GM12878 (cell line): ENCODE data around the gene CYP46A1. TPM values are rescaled to one million over a fixed set of nuclear protein-coding genes. Genes with fewer than 3 reads are reported as not detected.

Experiments used
- ATAC-seq: fragments of 200-7000 bp; cut with Tn5 transposase; 3 replicates; pipeline ENCODE4 v1.9.1; 2020; ENCODE audit warnings: mild to moderate bottlenecking, moderate library complexity
- BruUV-seq: library from RNA; stranded (reverse); fragments of 400-500 nt; replicated peaks from 2 replicates; lab custom pipeline; 2021; lab: Mats Ljungman, UMichigan
- CTCF ChIA-PET: fragments of 300-600 bp; sonication (Branson Sonifier 250); formaldehyde crosslinking; extraction: SDS; loops from one replicate; lab custom pipeline; 2021; ENCODE audit warnings: inconsistent platforms; lab: Yijun Ruan, JAX
- POLR2A ChIA-PET: fragments of 350-600 bp; formaldehyde crosslinking; extraction: SDS; loops from one replicate; lab custom pipeline; 2021; ENCODE audit warnings: inconsistent platforms; lab: Charles Lee
- RAD21 ChIA-PET: fragments of 300-600 bp; sonication (Branson Sonifier 250); formaldehyde crosslinking; loops from one replicate; lab custom pipeline; 2023; ENCODE audit warnings: antibody characterized with exemption; ENCODE audit not compliant: unreplicated experiment; lab: Charles Lee
- SMC1A ChIA-PET: fragments of 300-600 bp; sonication (Branson Sonifier 250); formaldehyde crosslinking; loops from one replicate; lab custom pipeline; 2023; ENCODE audit not compliant: unreplicated experiment, uncharacterized antibody; lab: Charles Lee
- DNase-seq: peaks from one replicate; pipeline ENCODE4 v3.0.0-alpha.2; 2011; ENCODE audit warnings: low read depth, low spot score
- FAIRE-seq: peaks from 3 replicates; lab custom pipeline; 2011; peaks lifted over from hg19 to GRCh38; lab: Jason Lieb, UNC
- H2AFZ ChIP-seq: 2 replicates; pipeline ENCODE4 v1.6.0; 2011; ENCODE audit warnings: low read depth, low read length, control low read depth; ENCODE audit not compliant: control insufficient read depth
- H3K27ac ChIP-seq: 2 replicates; pipeline ENCODE4 v1.5.1; 2011; ENCODE audit warnings: control low read depth; ENCODE audit not compliant: control insufficient read depth, insufficient read depth
- H3K27me3 ChIP-seq, 2 experiments: replicated peaks in 1 of 2; 2 replicates each; pipeline versions ENCODE4 v1.6.0 to v1.6.1; 2011; ENCODE audit warnings: low read length in 1 of 2; ENCODE audit not compliant: control insufficient read depth in 2 of 2, insufficient read depth in 2 of 2
- H3K36me3 ChIP-seq, 2 experiments: 2 replicates each; pipeline ENCODE4 v1.5.1; 2011; ENCODE audit warnings: low read length in 1 of 2; ENCODE audit not compliant: control insufficient read depth in 2 of 2, insufficient read depth in 2 of 2
- H3K4me1 ChIP-seq: 2 replicates; pipeline ENCODE4 v1.6.1; 2011; ENCODE audit warnings: mild to moderate bottlenecking, low read length, moderate library complexity, mixed read lengths; ENCODE audit not compliant: control insufficient read depth, insufficient read depth
- H3K4me2 ChIP-seq: 2 replicates; pipeline ENCODE4 v1.6.0; 2011; ENCODE audit warnings: control low read depth; ENCODE audit not compliant: control insufficient read depth, insufficient read depth
- H3K4me3 ChIP-seq: fragments of 200-600 bp; sonication (generic); 2 replicates; pipeline ENCODE4 v1.5.1; 2016
- H3K79me2 ChIP-seq: 2 replicates; pipeline ENCODE4 v1.6.0; 2011; ENCODE audit warnings: low read length; ENCODE audit not compliant: control insufficient read depth, insufficient read depth
- H3K9ac ChIP-seq: 2 replicates; pipeline ENCODE4 v1.8.0; 2011; ENCODE audit warnings: low read length, control low read depth, mixed read lengths; ENCODE audit not compliant: control insufficient read depth, insufficient read depth
- H3K9me3 ChIP-seq: replicated peaks from 3 replicates; pipeline ENCODE4 v1.5.1; 2011; ENCODE audit warnings: mild to moderate bottlenecking, low read length; ENCODE audit not compliant: control insufficient read depth, insufficient read depth
- H4K20me1 ChIP-seq: 2 replicates; pipeline ENCODE4 v1.6.0; 2011; ENCODE audit not compliant: control insufficient read depth, insufficient read depth
- BACH1 ChIP-seq: fragments of 450-650 bp; IDR thresholded peaks from 2 replicates; pipeline ENCODE4 v1.6.1; 2017; ENCODE audit warnings: mild to moderate bottlenecking, borderline replicate concordance
- BHLHE40 ChIP-seq, 2 experiments: fragments of 450-650 bp in 1 of 2; IDR thresholded peaks; 2 replicates each; pipeline ENCODE4 v1.6.1; 2011 to 2017; ENCODE audit warnings: low read depth in 2 of 2, borderline replicate concordance in 1 of 2, improper control_type of control experiment in 1 of 2, low read length in 1 of 2, mild to moderate bottlenecking in 1 of 2
- NR2F1 ChIP-seq: fragments of 450-650 bp; conservative IDR thresholded peaks from 2 replicates; pipeline ENCODE4 v1.6.1; 2017; ENCODE audit warnings: mild to moderate bottlenecking
- POU2F2 ChIP-seq: IDR thresholded peaks from 3 replicates; pipeline ENCODE4 v1.6.1; 2011; ENCODE audit warnings: low read depth, mild to moderate bottlenecking, low read length, borderline replicate concordance
- SREBF2 ChIP-seq: IDR thresholded peaks from 2 replicates; pipeline ENCODE4 v1.6.1; 2012; ENCODE audit warnings: mild to moderate bottlenecking, low read length
- ZSCAN29 ChIP-seq: fragments of 450-650 bp; IDR thresholded peaks from 2 replicates; pipeline ENCODE4 v1.6.1; 2017; ENCODE audit warnings: mild to moderate bottlenecking, moderate library complexity
- WGBS: methylation state at CpG from one replicate; pipeline ENCODE4 v1.1.6; 2016; ENCODE audit warnings: low lambda C conversion rate; ENCODE audit not compliant: insufficient replicate concordance, insufficient coverage; ENCODE audit errors: missing lambda C conversion rate; 5-methylcytosine and 5-hydroxymethylcytosine counted together
- in situ Hi-C: fragments of 300-500 bp; cut with MboI; formaldehyde crosslinking; loops from 9 replicates; pipeline ENCODE4 v1.14.3; 2018; ENCODE audit warnings: mixed read lengths
- intact Hi-C: fragments of 100-400 bp; cut with micrococcal nuclease; formaldehyde crosslinking; loops from one replicate; pipeline ENCODE4 v1.14.2; 2022; ENCODE audit not compliant: unreplicated experiment
- polyA plus RNA-seq, 11 experiments: library from polyadenylated mRNA; depleted of rRNA in 4 of 11; unstranded in 6 of 11; stranded (reverse) in 5 of 11; fragments of >200 nt; fragmentation: Nextera tagmentation in 4 of 11; fragmentation: Illumina TruSeq in 1 of 11; extraction: Ambion mirVana in 4 of 11; extraction: Trizol in 1 of 11; gene quantifications; 1 replicate in 1 of 11; 2 replicates in 10 of 11; pipeline versions ENCODE4 v1.2.1 to v1.2.3, GENCODE V29; 2011 to 2016; ENCODE audit warnings: inconsistent platforms in 2 of 11, missing spikeins in 2 of 11, low read depth in 1 of 11
- total RNA-seq, 4 experiments: library from RNA; depleted of rRNA in 3 of 4; stranded (reverse); fragments of >200 nt in 3 of 4; fragmentation: Illumina TruSeq in 1 of 4; extraction: Trizol in 1 of 4; gene quantifications; 2 replicates each; pipeline versions ENCODE4 v1.2.1 to v1.2.3, GENCODE V29; 2013 to 2021
- TF ChIP-seq, protein P1 (sequence below): IDR thresholded peaks from 2 replicates; pipeline ENCODE4 v1.6.1; 2012; ENCODE audit warnings: low read depth, low read length, improper control_type of control experiment

Gene CYP46A1
- total and polyA plus RNA-seq, 10 of the 15 experiments (the other 5 are each of a cell fraction or from before 2014, with no cell fraction given): 0.04 to 0.11 TPM; not detected in 8

DNA sequence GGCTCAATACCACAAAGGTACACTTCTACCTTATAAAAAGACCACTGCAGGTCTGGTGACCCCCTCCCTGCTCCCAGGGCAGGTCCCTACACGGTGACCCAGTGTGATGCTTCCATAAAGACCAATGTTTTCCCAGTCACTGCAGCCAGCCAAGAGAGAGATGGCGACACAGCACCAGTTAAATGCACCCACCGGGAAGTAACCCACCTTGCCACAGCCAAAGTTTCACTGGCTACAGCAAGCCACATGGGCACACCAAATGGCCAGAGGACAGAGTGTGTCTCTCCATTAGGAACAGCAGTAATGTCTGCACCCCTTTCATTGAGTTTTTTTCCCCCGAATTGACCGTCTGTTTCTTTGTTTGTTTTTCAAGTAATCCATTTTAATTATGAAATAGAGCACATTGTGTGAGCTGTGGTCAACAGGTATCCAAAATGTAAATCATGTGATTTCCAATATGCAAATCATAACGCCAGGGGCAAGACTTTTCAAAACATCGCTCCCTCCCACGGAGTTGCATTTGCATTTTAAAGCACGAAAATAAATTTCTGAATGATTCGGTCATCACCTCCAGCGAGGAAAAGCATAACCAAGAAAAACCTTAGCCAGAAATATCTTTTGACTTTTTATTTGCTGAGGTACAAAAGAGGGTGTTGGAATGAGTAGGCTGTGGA, 60.2 kb downstream of the CYP46A1 start:
- no peaks in the 10 kb centered on the region for H3K4me1 ChIP-seq
- no peak overlapping the region for H3K9ac ChIP-seq
- intact Hi-C loops (no loop called here), in situ Hi-C loops (no loop called here)
- no peak overlapping the region for H3K4me2 ChIP-seq
- ChIA-PET POLR2A (no interaction called here), SMC1A (no interaction called here), RAD21 (no interaction called here), CTCF (interaction anchor here (1.6 kb wide), 1 partner anchor 141 kb away, joined by 5 read pairs; no protein-coding TSS in a partner anchor)
- H2AFZ ChIP-seq: no peak overlapping the region
- H3K27me3 ChIP-seq: peaks cover 0 to 2% of the 10 kb centered on the region in 2 experiments; a peak in 2 of 4 replicates
- BruUV-seq: no TSS peak
- H4K20me1 ChIP-seq: no peaks in the 10 kb centered on the region
- 20% methylated on average over 11 of the region's 11 CpGs for WGBS
- no peaks in the 10 kb centered on the region for H3K9me3 ChIP-seq
- ATAC-seq (no peak), DNase-seq (no peak), FAIRE-seq (no peak)
- no peak overlapping the region for H3K27ac ChIP-seq
- H3K36me3 ChIP-seq: no peaks in the 10 kb centered on the region
- 0 out of 3 replicates have a peak, but pooled peaks have one; percentile 41 for TF ChIP-seq POU2F2
- TF ChIP-seq ZSCAN29: no peak
- TF ChIP-seq, protein P1, sequence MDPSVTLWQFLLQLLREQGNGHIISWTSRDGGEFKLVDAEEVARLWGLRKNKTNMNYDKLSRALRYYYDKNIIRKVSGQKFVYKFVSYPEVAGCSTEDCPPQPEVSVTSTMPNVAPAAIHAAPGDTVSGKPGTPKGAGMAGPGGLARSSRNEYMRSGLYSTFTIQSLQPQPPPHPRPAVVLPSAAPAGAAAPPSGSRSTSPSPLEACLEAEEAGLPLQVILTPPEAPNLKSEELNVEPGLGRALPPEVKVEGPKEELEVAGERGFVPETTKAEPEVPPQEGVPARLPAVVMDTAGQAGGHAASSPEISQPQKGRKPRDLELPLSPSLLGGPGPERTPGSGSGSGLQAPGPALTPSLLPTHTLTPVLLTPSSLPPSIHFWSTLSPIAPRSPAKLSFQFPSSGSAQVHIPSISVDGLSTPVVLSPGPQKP: no peak
- no peak for TF ChIP-seq BHLHE40 (IDR thresholded peaks at IDR 0.05; ENCODE audit: borderline replicate concordance in 1 of 2, low read depth in 2 of 2, low read length in 1 of 2)
- TF ChIP-seq BACH1: no peak
- no peak for TF ChIP-seq SREBF2
- TF ChIP-seq NR2F1: no peak
- H3K4me3 ChIP-seq: no peak overlapping the region
- no peaks in the 10 kb centered on the region for H3K79me2 ChIP-seq
